Large intestine (tissue), 3 donors: ENCODE results near the gene SLC25A21. TPM values are rescaled to one million over a fixed set of nuclear protein-coding genes. Genes with fewer than 3 reads are reported as not detected.

Experiments used
- DNase-seq, 2 donors: peaks; one replicate each; pipeline versions ENCODE4 v3.0.0 to v3.0.0-alpha.2; 2013
- H3K27ac ChIP-seq: one replicate; pipeline ENCODE4 v1.5.1; 2013; ENCODE audit warnings: low read length
- H3K27me3 ChIP-seq: 2 replicates; pipeline ENCODE4 v1.6.1; 2013; ENCODE audit warnings: low read length; ENCODE audit not compliant: control insufficient read depth, insufficient read depth
- H3K36me3 ChIP-seq: 2 replicates; pipeline ENCODE4 v1.6.1; 2013; ENCODE audit warnings: low read length; ENCODE audit not compliant: control insufficient read depth, insufficient read depth
- H3K4me1 ChIP-seq: one replicate; pipeline ENCODE4 v1.6.1; 2013; ENCODE audit warnings: low read length; ENCODE audit not compliant: control insufficient read depth, insufficient read depth
- H3K4me3 ChIP-seq: one replicate; pipeline ENCODE4 v1.5.1; 2013; ENCODE audit warnings: low read length
- H3K9me3 ChIP-seq: one replicate; pipeline ENCODE4 v1.6.1; 2013; ENCODE audit warnings: mild to moderate bottlenecking, low read depth, low read length, moderate library complexity; ENCODE audit not compliant: control insufficient read depth
- WGBS: methylation state at CpG from one replicate; pipeline ENCODE4 v1.1.5; 2013; ENCODE audit warnings: low lambda C conversion rate; ENCODE audit not compliant: insufficient coverage; 5-methylcytosine and 5-hydroxymethylcytosine counted together
- polyA plus RNA-seq: library from polyadenylated mRNA; unstranded; fragments of 120-200 nt; gene quantifications from one replicate; pipeline ENCODE4 v1.2.1, GENCODE V29; 2013

The SLC25A21 gene
- polyA plus RNA-seq, 1 donor = 0.58 TPM

DNA sequence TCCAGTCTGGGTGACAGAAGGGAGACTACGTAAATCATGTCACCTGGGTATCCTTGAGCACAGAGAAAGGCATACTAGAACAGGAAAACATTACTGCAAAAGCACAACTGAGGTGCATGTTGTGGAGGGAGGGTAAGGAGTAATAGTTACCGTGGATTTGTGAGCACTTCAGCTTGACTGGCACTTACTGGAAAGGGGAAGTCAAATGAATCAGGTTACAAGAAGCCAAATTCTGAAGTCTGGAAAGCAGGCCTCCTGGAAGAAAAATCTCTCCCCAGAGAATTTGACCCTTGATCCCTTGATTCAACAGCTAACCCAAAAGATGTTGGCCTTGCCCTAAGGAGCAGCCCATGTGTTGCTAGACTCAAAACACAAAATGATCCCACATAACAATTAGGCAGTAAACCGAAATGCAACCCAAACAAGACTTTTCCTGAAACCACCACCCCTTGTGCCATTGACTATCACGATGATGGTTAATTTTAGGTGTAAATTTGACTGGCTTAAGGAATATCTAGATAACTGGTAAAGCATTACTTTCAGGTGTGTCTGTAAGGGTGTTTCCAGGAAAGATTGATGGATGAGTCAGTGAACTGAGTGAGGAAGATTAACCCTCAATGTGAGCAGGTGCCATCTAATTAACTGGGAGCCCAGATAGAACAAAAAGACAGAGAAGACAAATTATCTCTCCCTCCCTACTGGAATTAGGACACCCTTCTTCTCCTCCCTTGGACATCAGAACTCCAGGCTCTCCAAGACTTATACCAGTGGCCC, 108.8 kb downstream of the SLC25A21 start:
- no CpG with 5 or more reads among the region's 4 CpGs for WGBS
- no peak for DNase-seq
- Histone ChIP-seq H3K27me3 (no peaks in the 10 kb centered on the region), H3K4me1 (no peaks in the 10 kb centered on the region), H3K27ac (no peak overlapping the region), H3K4me3 (no peak overlapping the region), H3K9me3 (no peaks in the 10 kb centered on the region), H3K36me3 (no peaks in the 10 kb centered on the region)

DNA sequence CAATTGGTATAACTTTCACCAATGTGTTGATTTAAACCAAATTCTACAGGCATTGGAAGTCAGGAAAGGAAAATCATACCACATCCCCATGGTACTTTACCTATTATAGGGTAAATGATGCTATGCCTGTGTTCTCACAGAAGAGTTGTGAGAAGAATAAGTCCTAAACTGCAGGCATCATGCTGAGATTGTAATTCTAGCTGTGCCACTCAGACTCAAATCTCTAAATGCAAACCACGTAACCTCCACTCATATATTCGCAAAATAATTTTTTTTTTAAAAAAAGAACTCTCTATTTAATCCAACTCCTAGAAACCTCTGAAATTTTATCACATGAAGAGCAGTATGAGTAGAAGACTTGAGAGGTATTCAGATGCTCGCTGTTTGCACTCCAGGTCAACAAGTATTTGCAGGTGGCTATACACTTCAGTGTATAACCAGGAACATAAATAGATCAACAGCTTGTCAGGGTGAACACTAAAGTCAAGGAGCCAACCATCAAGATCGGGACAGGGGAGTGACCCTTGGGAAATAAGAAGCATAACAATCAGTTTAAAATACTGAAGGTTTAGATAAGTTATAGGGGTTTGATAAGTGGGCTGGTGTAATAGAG, 110.1 kb downstream of the SLC25A21 start:
- Histone ChIP-seq H3K27me3 (no peaks in the 10 kb centered on the region), H3K4me3 (no peak overlapping the region), H3K9me3 (no peaks in the 10 kb centered on the region), H3K36me3 (no peaks in the 10 kb centered on the region), H3K27ac (no peak overlapping the region), H3K4me1 (no peaks in the 10 kb centered on the region)
- DNase-seq = no peak
- 100% methylated on average over 1 of the region's 4 CpGs for WGBS

DNA sequence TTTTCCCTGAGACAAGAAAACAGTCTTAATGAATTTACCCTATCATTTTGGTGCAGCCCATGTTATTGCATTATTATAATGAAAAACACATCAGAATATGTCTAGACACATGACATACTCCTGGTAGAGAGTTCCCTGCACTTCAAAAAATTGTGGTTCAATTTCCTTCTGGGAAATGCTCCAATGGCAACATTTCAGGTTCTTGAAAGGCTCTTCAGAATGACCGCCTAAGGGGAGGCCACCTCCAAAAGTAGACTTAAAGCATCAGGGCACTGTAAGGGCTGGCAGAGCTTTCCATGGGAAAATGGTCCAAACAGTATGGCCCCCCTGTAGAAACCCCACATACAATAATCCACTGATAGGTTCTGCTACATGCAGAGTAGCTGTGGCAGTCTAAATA, 110.7 kb downstream of the SLC25A21 start:
- no peak overlapping the region for H3K4me3 ChIP-seq
- H3K4me1 ChIP-seq = no peaks in the 10 kb centered on the region
- WGBS = no CpG with 5 or more reads among the region's 1 CpG
- no peaks in the 10 kb centered on the region for H3K27me3 ChIP-seq
- no peaks in the 10 kb centered on the region for H3K36me3 ChIP-seq
- DNase-seq = no peak
- no peaks in the 10 kb centered on the region for H3K9me3 ChIP-seq
- no peak overlapping the region for H3K27ac ChIP-seq

DNA sequence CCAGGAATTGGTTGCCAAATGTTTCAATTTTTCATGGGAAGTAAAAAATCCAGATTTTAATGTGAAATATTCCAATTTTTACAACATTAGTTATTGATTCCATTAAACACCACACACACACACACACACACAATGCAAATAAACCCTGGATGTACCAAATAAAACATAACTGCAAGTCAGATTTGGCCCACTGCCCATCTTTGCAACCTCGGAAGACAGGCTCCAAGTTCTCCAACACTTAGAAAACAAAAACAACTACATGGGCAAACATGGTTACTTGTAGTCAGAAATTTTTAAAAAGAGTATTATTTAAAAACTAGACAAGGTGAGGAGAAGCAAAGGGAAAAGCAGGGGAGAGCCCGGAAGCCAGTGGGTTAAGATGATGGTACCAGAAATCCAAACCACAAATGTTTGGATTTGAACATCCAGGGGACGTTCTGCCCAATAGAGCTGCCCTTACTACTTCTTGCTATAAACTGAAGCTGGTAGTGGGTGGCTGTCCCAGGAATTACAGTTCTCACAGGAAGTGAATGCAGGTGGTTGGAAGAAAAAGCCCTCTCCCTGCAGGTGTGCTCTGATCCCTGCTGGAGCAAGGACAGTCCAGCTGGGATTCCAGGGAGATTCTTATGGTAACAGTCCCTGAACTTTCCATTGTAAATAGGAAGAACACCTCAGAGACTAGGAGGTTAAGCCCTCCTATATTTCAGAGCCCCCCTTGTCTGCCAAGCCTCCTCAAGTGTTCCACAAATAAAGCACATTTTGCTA, 111.7 kb downstream of the SLC25A21 start:
- H3K4me3 ChIP-seq = no peak overlapping the region
- no peak for DNase-seq
- H3K27ac ChIP-seq = no peak overlapping the region
- no peaks in the 10 kb centered on the region for H3K4me1 ChIP-seq
- no peaks in the 10 kb centered on the region for H3K27me3 ChIP-seq
- no CpG with 5 or more reads among the region's 3 CpGs for WGBS
- no peaks in the 10 kb centered on the region for H3K9me3 ChIP-seq
- H3K36me3 ChIP-seq = no peaks in the 10 kb centered on the region

DNA sequence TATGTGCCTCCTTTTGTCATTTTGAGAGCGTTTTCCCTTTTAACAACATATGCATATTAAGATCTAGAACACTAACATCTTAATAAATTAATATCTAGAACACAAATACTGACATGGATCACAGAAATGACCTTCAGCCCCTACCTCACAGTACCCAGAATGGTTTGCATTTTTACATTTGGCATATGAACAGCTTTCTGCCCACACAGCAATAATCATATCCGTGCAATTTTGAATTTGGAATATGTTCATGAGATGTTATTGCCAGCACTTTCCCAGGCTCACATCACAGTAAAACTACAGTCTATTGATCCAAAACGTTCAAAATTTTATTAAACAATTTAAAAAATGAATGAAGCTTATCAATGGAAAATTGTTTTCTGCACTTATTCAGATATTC, 114.6 kb downstream of the SLC25A21 start:
- Histone ChIP-seq H3K36me3 (no peaks in the 10 kb centered on the region), H3K27ac (no peak overlapping the region), H3K9me3 (no peaks in the 10 kb centered on the region), H3K4me3 (no peak overlapping the region), H3K4me1 (no peaks in the 10 kb centered on the region), H3K27me3 (no peaks in the 10 kb centered on the region)
- 71% methylated on average over 1 of the region's 3 CpGs for WGBS
- DNase-seq = no peak

DNA sequence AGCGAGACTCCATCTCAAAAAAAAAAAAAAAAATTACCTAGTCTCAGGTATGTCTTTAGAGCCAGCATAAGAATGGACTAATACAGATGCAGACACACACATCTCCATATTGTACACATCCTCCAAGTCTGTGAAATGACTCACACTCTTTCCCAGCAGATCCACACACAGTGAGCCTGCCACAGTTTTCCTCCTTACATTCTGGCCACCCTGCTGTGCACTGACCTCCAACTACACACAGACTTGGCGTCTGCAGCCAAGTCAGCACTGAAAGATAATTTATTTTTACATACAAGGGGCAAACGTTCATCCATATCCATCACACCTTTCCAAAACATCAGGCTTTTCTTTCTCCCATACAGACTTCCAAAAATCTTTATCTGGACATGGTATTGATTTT, 115.9 kb downstream of the SLC25A21 start:
- H3K27ac ChIP-seq = no peak overlapping the region
- H3K27me3 ChIP-seq = no peaks in the 10 kb centered on the region
- no peak overlapping the region for H3K4me3 ChIP-seq
- DNase-seq = no peak
- no peaks in the 10 kb centered on the region for H3K9me3 ChIP-seq
- no peaks in the 10 kb centered on the region for H3K36me3 ChIP-seq
- no peaks in the 10 kb centered on the region for H3K4me1 ChIP-seq
- WGBS = 43% methylated on average over 1 of the region's 3 CpGs

DNA sequence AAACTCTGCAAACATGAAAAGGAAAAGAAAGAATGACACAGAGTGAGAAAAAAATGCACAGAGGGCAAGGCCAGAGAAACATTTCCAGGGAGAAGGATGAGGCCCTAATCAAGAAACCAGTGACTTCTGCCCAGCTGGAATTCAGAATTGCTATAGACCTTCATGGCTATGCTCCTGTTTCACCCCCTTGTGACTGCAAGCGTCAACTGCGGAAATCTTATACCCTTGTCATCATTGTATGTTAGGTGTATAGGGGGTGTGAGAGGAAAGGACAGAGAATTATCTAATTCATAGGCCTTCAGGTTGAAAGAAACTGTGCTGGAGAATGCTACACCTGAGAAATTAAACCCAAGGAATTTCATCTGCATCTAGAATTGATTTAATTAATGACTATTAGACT, 117.5 kb downstream of the SLC25A21 start:
- Histone ChIP-seq H3K27ac (no peak overlapping the region), H3K27me3 (no peaks in the 10 kb centered on the region), H3K9me3 (no peaks in the 10 kb centered on the region), H3K4me3 (no peak overlapping the region), H3K36me3 (no peaks in the 10 kb centered on the region), H3K4me1 (no peaks in the 10 kb centered on the region)
- WGBS = no CpG with 5 or more reads among the region's 2 CpGs
- no peak for DNase-seq

DNA sequence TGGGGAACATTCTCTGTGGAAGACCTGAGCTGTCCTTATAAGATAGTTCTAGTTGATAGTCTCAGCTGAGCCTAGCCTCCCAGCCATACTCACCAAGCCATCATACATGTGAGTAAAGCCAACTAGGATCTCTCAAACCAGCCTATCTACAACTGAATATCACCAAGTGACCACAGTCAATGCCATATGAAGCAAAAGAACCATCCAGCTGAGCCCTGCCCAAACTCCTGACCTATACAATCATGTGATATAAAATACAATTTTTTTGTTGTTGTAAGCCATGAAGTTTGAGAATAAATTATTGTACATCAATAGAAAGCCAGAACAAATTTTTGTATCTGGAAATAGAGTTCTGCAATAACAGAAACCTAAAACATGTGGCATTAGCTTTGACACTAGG, 118.3 kb downstream of the SLC25A21 start:
- no peaks in the 10 kb centered on the region for H3K36me3 ChIP-seq
- H3K27me3 ChIP-seq = no peaks in the 10 kb centered on the region
- no peak overlapping the region for H3K4me3 ChIP-seq
- H3K27ac ChIP-seq = no peak overlapping the region
- no peaks in the 10 kb centered on the region for H3K9me3 ChIP-seq
- no peaks in the 10 kb centered on the region for H3K4me1 ChIP-seq
- DNase-seq = no peak

DNA sequence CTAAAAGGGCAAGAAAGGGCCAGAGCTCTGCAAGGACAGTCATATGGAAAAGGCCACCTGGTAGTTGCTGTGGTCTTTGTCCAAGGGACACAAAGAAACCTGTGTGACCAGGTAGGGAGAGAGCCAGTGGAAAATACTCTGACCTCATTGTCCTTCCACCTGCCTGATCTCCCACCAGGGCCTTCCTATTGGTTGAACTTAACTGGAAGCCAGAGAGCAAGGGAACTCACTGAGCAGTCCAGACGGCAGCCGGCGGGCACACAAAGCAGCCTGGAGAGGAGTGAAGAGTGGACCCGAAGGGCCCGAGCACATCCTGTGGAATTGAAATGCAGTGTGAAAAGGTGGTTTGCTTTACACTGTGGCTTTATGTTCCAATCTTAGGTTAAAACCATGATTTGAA, 120.7 kb downstream of the SLC25A21 start:
- no CpG with 5 or more reads among the region's 5 CpGs for WGBS
- Histone ChIP-seq H3K36me3 (no peaks in the 10 kb centered on the region), H3K4me3 (no peak overlapping the region), H3K27me3 (no peaks in the 10 kb centered on the region), H3K27ac (no peak overlapping the region), H3K9me3 (no peaks in the 10 kb centered on the region), H3K4me1 (no peaks in the 10 kb centered on the region)
- DNase-seq = no peak

DNA sequence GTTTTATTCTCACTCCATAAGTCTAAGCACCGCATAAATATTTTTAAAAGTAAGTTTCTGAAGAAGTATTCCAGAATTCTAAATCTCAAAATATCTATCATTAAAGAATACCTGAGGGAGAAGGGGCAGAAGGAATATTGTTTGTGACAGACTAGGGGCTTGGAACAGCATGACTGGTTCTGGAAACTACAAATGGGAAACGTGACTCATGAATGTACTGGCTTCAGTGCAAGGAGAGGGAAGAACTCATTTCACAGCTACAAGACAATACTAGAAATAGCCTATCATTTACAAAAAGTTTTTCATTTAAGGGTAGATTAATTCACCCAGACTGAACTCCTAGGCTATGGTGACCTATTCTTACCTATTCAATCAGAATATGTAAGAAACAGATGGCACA, 121.3 kb downstream of the SLC25A21 start:
- WGBS = no CpG with 5 or more reads among the region's 2 CpGs

More for the DNA sequence above, 121.3 kb downstream of the SLC25A21 start:
- no peaks in the 10 kb centered on the region for H3K27me3 ChIP-seq
- DNase-seq = no peak
- no peaks in the 10 kb centered on the region for H3K36me3 ChIP-seq
- H3K9me3 ChIP-seq = no peaks in the 10 kb centered on the region
- no peak overlapping the region for H3K4me3 ChIP-seq
- H3K4me1 ChIP-seq = no peaks in the 10 kb centered on the region
- H3K27ac ChIP-seq = no peak overlapping the region
